CD4-positive, alpha-beta T cell treated with Interleukin-6 for 4 hours (primary cell): ENCODE data around the gene CREB5.
"Not testable (repeated sequence)": the region's sequence is repeated elsewhere in the genome, so short reads cannot be mapped to it uniquely, and the experiment has no call there.

Source experiments
- DNase-seq: peaks from one replicate; pipeline ENCODE4 v3.0.0-alpha.2; 2020; ENCODE audit warnings: mixed read lengths

CREB5 gene

GRCh38 chr7:28411876-28412662 lies at the start of gene CREB5:
CREB5 (plus strand) TSS chr7:28412518; CDS start chr7:28412915, 397 bp downstream.
- DNase-seq, result no peak

- no peak for DNase-seq
Observed at GRCh38 chr7:28362812-28363211, 49.5 kb upstream of the CREB5 start.

- DNase-seq, result no peak
Observed at GRCh38 chr7:28364082-28364481, 48.2 kb upstream of the CREB5 start.

GRCh38 chr7:28369523-28369922 lies 42.8 kb upstream of the CREB5 start:
- no peak for DNase-seq

GRCh38 chr7:28371846-28372245 lies 40.5 kb upstream of the CREB5 start:
- DNase-seq, result no peak

- DNase-seq, result no peak
Observed at GRCh38 chr7:28373990-28374389, 38.3 kb upstream of the CREB5 start.

- no peak for DNase-seq
Observed at GRCh38 chr7:28375729-28376128, 36.6 kb upstream of the CREB5 start.

- DNase-seq, result no peak
Observed at GRCh38 chr7:28376634-28377033, 35.7 kb upstream of the CREB5 start.

- no peak for DNase-seq
Observed at GRCh38 chr7:28378574-28379149, 33.7 kb upstream of the CREB5 start.

GRCh38 chr7:28381466-28381865 lies 30.9 kb upstream of the CREB5 start:
- DNase-seq, result no peak

GRCh38 chr7:28382144-28382543 lies 30.2 kb upstream of the CREB5 start:
- DNase-seq, result no peak

GRCh38 chr7:28383975-28384374 lies 28.3 kb upstream of the CREB5 start:
- DNase-seq, result no peak

- no peak for DNase-seq
Observed at GRCh38 chr7:28389504-28390395, 22.6 kb upstream of the CREB5 start.

GRCh38 chr7:28390426-28390825 lies 21.9 kb upstream of the CREB5 start:
- DNase-seq, result no peak

- DNase-seq, result no peak
Observed at GRCh38 chr7:28392289-28392688, 20.0 kb upstream of the CREB5 start.

- DNase-seq, result no peak
Observed at GRCh38 chr7:28395404-28395803, 16.9 kb upstream of the CREB5 start.

GRCh38 chr7:28395831-28396230 lies 16.5 kb upstream of the CREB5 start:
- no peak for DNase-seq

GRCh38 chr7:28397141-28397540 lies 15.2 kb upstream of the CREB5 start:
- DNase-seq, result no peak

GRCh38 chr7:28400838-28401360 lies 11.4 kb upstream of the CREB5 start:
- DNase-seq, result no peak

GRCh38 chr7:28401567-28401966 lies 10.8 kb upstream of the CREB5 start:
- not testable (repeated sequence) for DNase-seq

GRCh38 chr7:28405662-28406061 lies 6.7 kb upstream of the CREB5 start:
- DNase-seq, result no peak

GRCh38 chr7:28406192-28406591 lies 6.1 kb upstream of the CREB5 start:
- DNase-seq, result no peak

GRCh38 chr7:28407651-28408050 lies 4.7 kb upstream of the CREB5 start:
- DNase-seq, result no peak
